Measurements from ENCODE around the gene MSI2.

GRCh38 chr17:57574040-57574513 is 317.8 kb downstream of the MSI2 start:
- no peak for TF ChIP-seq CTCF (IDR thresholded peaks at IDR 0.05)
- TF ChIP-seq POLR2A (IDR thresholded peaks at IDR 0.05), result no peak
- TF ChIP-seq POLR2AphosphoS5 (IDR thresholded peaks at IDR 0.05), result peak; percentile 96
